ENCODE measurements around the gene UBE2A.

UBE2A gene

DNA sequence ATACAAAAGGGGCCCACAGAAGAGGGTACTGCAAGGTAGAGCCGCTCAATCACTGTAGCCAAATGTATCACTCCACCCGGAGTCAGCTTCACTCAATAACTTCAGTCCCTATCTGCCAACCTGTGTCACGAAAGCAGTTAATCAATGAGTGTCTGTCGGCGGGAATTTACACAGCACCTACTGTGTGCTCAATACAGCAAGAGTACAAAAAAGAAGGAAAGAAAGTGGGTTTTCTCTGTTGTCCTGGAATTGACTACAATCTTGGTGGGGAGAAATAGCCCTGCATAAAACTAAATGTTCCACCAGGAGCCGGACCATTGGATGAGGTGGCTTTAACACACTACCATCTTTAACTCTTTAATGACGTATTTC is 32.6 kb downstream of the UBE2A start:
- no peak for DNase-seq (ENCODE audit: low spot score)

DNA sequence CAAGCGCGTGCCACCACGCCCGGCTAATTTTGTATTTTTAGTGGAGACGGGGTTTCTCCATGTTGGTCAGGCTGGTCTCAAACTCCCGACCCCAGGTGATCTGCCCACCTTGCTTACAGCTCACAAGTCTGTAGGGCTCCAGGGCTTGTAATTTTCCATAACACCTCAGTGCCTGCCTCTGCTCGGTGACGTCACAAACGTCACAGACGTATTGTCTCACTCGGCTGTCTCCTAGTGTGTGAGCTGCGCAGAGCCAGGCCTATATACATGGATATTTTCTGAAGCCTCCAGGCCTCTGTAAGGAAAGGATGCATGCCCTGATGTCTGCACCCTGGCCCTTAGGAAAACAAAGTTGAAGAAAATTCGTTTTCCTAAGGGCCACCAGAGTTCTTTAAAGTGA is 40.4 kb downstream of the UBE2A start:
- no peak for DNase-seq (ENCODE audit: low spot score)

DNA sequence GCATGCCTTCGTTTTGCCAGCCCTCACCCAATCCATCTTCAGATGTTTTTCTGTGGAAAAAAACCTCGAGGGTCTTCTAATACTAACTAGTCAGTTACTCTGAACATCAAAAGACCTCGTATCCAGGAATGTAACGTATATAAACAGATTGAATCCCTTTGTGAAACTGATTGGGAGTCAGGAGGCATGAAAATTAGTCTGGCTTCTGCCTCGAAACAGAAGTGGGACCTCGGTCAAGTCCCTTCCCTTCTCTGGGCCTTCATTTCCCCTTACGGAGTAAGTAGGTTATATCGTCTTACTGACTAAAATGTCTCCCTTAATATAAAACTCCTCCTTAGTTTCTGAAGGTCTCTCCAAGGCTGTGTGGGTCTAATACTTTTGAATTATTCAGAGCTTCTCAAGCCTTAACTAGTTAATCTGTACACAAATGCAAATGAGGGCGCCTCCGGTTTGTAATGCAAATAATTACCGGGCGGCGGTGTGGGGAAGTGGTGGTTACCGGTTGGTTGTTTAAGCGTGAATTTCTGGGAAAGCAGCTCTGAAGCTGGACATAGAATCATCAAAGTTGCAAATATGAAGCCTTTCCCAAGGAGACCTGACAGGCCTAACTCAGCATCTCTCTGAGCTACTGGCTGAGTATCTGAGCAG is 43.3 kb downstream of the UBE2A start:
- no peak for DNase-seq (ENCODE audit: low spot score)

DNA sequence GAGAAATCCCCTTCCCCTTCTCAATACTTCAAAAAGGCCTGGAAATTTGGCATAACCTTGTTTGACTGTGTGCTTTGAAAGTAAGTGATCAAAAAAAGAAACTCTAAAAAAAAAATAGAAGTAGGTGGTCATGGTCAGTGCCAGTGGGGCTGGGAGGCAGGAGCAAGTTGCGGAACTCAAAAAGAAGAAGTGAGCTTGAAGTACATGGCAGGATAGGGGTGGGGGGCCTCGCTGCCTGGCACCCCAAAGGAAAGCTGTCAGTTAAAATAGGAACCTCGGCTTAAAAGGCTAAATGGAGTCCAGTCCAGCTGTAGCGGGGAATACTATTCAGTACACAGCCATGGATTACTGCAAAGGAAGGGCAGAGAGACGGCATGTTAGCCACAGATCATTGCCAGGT is 44.1 kb downstream of the UBE2A start:
- DNase-seq (ENCODE audit: low spot score), result no peak

DNA sequence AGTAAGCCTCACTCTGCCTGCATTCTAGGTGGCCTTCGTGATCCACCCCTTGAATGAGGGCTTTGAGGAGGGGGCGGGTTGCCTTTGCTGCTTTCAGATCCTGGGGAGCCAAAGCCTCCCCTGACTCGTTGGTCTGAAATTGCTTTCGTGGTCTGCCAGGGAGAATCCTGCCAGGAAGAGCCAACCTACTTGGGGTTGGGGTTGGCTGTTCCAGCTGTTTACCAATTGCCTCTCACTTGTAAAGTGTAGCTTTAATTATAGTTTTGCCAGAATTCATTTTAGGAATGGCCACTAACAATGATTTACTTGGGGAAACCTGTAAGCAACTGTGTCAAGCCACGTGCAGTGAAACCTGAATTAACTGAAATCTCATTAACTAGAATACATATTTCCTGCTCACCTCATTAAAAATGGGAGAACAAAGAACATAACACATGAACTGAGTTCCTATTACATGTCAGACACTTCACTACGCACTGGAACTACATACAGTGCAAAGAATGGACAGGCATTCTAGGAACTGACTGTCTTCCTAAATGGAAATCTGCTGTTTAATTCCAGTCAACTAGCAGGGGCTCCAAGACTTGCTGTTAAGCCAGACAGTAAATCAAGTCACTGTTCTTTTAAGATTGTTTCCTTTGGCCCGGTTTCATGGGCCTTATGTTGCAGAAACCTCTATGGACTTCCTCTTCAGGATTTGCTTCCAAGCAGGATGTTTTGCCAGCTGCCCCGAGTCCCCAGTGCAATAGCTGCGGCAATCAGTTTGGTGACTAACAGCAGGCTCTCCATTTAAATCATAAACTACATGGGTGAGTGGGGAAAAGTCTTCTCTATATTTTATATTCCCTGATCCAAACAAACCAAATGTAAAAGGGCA is 48.2 kb downstream of the UBE2A start:
- DNase-seq (ENCODE audit: low spot score), result no peak

DNA sequence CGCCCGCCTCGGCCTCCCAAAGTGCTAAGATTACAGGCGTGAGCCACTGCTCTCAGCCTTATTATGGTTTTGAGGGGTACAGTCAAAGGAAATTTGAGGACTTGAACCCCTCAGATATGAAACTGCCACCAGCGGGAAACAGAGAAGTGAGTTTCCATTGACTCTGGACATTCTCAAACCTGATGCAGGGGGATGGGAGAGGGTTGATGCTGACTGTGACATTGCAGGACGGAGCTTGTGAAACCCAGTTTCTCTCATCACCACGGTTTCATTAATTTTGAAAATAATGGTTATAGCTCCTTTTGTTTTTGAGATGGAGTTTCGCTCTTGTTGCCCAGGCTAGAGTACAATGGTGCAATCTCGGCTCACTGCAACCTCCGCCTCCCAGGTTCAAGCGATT is 50.1 kb downstream of the UBE2A start:
- no peak for DNase-seq (ENCODE audit: low spot score)

DNA sequence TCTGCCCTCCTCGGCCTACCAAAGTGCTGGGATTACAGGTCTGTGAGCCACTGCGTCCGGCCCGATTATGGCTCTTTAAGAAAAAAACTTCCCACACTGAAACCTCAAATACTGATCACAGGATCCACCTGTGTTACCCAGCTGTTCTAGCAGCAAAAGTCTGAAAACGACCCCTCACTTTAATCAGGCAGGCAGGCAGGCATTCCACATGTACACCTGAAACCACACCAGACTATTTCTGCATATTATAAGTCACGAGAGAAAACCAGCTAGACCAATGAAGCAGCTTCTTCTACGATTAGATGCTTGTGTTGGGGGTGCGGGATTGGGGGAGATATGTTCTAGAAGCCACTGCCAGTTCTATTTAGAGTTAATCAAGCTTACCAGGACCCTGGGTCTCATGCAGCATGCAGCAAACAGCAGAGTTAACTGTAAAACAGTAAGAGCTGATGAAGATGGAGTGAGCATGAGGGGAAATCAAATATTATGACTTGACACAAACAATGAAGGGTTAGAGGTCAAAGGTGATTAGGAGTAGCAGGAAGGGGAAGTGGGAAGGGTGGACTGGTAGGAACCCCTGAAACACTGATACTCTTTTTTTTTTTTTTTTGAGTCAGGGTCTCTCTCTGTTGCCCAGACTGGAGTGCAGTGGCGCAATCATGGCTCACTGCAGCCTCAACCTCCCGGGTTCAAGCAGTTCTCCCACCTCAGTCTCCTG is 50.7 kb downstream of the UBE2A start:
- no peak for DNase-seq (ENCODE audit: low spot score)

DNA sequence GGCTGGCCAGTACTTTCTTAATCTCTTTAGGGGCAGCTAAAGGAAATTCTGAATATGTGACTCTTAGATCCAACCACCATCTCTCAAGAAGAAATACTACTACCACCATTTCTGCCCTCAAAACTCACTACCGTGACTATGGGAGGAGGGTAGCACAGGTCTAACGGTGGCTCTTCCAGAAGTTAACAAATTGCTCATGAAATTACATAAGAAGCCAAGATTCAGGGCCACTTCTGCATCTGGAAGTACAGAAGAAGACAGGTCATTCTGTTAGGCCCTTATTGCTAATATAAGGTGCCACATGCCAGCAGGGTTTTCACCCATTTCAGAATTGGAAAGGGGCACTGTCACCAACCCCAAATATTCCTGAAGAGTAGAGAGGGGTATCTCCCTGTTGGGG is 51.5 kb downstream of the UBE2A start:
- DNase-seq (ENCODE audit: low spot score), result no peak

Measured in globus pallidus (tissue), 1 donor.